Caco-2 (cell line): ENCODE data around the gene FBXW4. TPM values are rescaled to one million over a fixed set of nuclear protein-coding genes. Genes with fewer than 3 reads are reported as not detected.

ENCODE experiments used
- BruUV-seq: library from RNA; stranded (reverse); fragments of 400-500 nt; replicated peaks from 2 replicates; lab custom pipeline; 2021; lab: Mats Ljungman, UMichigan
- CTCF ChIA-PET: fragments of 300-600 bp; sonication (Branson Sonifier 250); formaldehyde crosslinking; loops from one replicate; lab custom pipeline; 2022; ENCODE audit warnings: antibody characterized with exemption; lab: Charles Lee
- POLR2A ChIA-PET: fragments of 300-600 bp; sonication (Branson Sonifier 250); formaldehyde crosslinking; loops from one replicate; lab custom pipeline; 2022; ENCODE audit warnings: antibody characterized with exemption; lab: Charles Lee
- DNase-seq, 2 experiments: peaks; one replicate each; pipeline versions ENCODE4 v3.0.0 to v3.0.0-alpha.2; 2020 to 2022
- H3K27me3 ChIP-seq: replicated peaks from 2 replicates; pipeline ENCODE4 v1.6.0; 2011; ENCODE audit warnings: low read length; ENCODE audit not compliant: control insufficient read depth, insufficient read depth
- H3K36me3 ChIP-seq: 2 replicates; pipeline ENCODE4 v1.5.1; 2011; ENCODE audit warnings: low read length; ENCODE audit not compliant: control insufficient read depth, insufficient read depth
- H3K4me1 ChIP-seq: fragments of 250-450 bp; sonication (Bioruptor Pico); 2 replicates; pipeline ENCODE4 v1.5.1; 2020; ENCODE audit warnings: mild to moderate bottlenecking
- H3K4me3 ChIP-seq: 2 replicates; pipeline ENCODE4 v1.5.1; 2011; ENCODE audit warnings: low read depth, mild to moderate bottlenecking, control low read depth, low read length
- H3K9me3 ChIP-seq: fragments of 250-450 bp; sonication (Bioruptor Pico); 2 replicates; pipeline ENCODE4 v1.5.1; 2020; ENCODE audit warnings: mild to moderate bottlenecking, moderate library complexity
- H3K27ac Mint-ChIP-seq: one replicate; pipeline ENCODE4 v1.8.0; 2022; ENCODE audit warnings: mixed read lengths; ENCODE audit not compliant: unreplicated experiment
- H3K27me3 Mint-ChIP-seq: one replicate; pipeline ENCODE4 v1.8.0; 2022; ENCODE audit warnings: mixed read lengths; ENCODE audit not compliant: insufficient read depth, unreplicated experiment
- H3K36me3 Mint-ChIP-seq: one replicate; pipeline ENCODE4 v1.8.0; 2022; ENCODE audit warnings: mild to moderate bottlenecking, mixed read lengths; ENCODE audit not compliant: insufficient read depth, unreplicated experiment
- H3K4me1 Mint-ChIP-seq: one replicate; pipeline ENCODE4 v1.8.0; 2022; ENCODE audit warnings: low read depth, mixed read lengths; ENCODE audit not compliant: unreplicated experiment
- H3K4me3 Mint-ChIP-seq: one replicate; pipeline ENCODE4 v1.8.0; 2022; ENCODE audit warnings: mild to moderate bottlenecking, moderate library complexity, mixed read lengths; ENCODE audit not compliant: unreplicated experiment
- H3K9me3 Mint-ChIP-seq: one replicate; pipeline ENCODE4 v1.8.0; 2022; ENCODE audit warnings: mixed read lengths; ENCODE audit not compliant: unreplicated experiment
- intact Hi-C: fragments of 100-400 bp; cut with micrococcal nuclease; formaldehyde crosslinking; loops from one replicate; pipeline ENCODE4 v1.10.0; 2022; ENCODE audit not compliant: unreplicated experiment
- total RNA-seq: library from RNA; stranded (reverse); gene quantifications from 2 replicates; pipeline ENCODE4 v1.2.3, GENCODE V29; 2022
- TF ChIP-seq, protein P1 (sequence below), 2 experiments: fragments of 200-600 bp in 1 of 2; IDR thresholded peaks; 1 replicate in 1 of 2; 2 replicates in 1 of 2; pipeline versions ENCODE4 v1.5.1 to v1.8.0; 2011 to 2022; ENCODE audit warnings: antibody characterized with exemption in 1 of 2, control low read depth in 1 of 2, inconsistent platforms in 1 of 2, low read depth in 1 of 2, low read length in 1 of 2, mild to moderate bottlenecking in 1 of 2, moderate library complexity in 1 of 2; ENCODE audit not compliant: insufficient read depth in 1 of 2, severe bottlenecking in 1 of 2, unreplicated experiment in 1 of 2

FBXW4 gene
- total RNA-seq, 1 experiment from 2014 or later: 44.0 TPM

DNA sequence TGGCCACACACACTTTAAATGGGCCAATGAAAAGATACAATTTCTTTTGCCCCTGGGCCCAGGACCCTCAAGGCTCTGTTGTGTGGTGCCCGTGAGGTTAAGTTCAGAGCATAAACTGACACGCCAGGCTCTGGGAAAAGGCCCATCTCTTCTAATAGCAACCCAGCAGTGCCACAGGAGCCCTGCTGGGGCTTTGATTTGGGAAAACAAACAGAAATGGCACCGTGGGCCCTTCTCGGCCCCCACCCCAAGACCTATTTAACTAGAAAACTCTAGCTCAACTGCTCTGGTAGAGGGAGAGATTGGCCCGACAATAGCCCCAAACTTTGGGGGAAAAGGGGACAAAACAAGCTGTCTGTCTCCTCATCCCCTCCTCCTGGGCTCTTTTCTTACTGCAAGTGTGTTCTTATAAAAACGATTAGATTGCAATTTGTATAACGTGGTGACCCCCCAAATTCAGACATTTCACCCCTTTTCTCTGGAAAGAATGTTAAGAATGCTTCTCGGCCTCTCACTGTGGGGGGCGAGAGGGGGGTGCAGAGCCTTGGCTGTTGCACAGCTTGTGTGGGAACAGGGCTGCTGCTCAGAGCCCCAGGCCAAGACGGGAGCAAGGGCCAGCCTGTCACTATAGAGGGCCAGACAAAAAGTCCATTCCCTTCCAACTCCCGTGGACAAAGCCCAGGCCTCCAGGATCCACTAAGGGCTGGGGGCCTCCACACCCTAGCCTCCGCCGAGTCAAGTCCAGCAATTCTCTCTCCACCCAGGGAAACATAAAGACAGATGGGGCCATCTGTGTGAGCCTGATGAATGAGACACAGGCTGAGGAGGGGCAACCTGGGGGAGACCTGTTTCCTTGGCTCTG, 80.1 kb downstream of the FBXW4 start:
- Mint-ChIP-seq H3K4me3 (no peak overlapping the region), H3K27ac (no peak overlapping the region), H3K27me3 (no peaks in the 10 kb centered on the region), H3K4me1 (no peaks in the 10 kb centered on the region), H3K9me3 (no peaks in the 10 kb centered on the region), H3K36me3 (no peaks in the 10 kb centered on the region)
- Histone ChIP-seq H3K9me3 (no peaks in the 10 kb centered on the region), H3K4me3 (no peak overlapping the region), H3K36me3 (no peaks in the 10 kb centered on the region), H3K4me1 (no peaks in the 10 kb centered on the region), H3K27me3 (no peaks in the 10 kb centered on the region)
- intact Hi-C loops: no loop called here
- no TSS peak for BruUV-seq
- ChIA-PET CTCF (interaction anchor here (1.8 kb wide), 1 partner anchor 12 kb away, joined by 6 read pairs; no protein-coding TSS in a partner anchor), POLR2A (no interaction called here)
- TF ChIP-seq, protein P1, sequence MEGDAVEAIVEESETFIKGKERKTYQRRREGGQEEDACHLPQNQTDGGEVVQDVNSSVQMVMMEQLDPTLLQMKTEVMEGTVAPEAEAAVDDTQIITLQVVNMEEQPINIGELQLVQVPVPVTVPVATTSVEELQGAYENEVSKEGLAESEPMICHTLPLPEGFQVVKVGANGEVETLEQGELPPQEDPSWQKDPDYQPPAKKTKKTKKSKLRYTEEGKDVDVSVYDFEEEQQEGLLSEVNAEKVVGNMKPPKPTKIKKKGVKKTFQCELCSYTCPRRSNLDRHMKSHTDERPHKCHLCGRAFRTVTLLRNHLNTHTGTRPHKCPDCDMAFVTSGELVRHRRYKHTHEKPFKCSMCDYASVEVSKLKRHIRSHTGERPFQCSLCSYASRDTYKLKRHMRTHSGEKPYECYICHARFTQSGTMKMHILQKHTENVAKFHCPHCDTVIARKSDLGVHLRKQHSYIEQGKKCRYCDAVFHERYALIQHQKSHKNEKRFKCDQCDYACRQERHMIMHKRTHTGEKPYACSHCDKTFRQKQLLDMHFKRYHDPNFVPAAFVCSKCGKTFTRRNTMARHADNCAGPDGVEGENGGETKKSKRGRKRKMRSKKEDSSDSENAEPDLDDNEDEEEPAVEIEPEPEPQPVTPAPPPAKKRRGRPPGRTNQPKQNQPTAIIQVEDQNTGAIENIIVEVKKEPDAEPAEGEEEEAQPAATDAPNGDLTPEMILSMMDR (IDR thresholded peaks at IDR 0.05; ENCODE audit: insufficient read depth in 1 of 2, low read depth in 1 of 2, low read length in 1 of 2, severe bottlenecking in 1 of 2, unreplicated experiment in 1 of 2): no peak
- DNase-seq: no peak

DNA sequence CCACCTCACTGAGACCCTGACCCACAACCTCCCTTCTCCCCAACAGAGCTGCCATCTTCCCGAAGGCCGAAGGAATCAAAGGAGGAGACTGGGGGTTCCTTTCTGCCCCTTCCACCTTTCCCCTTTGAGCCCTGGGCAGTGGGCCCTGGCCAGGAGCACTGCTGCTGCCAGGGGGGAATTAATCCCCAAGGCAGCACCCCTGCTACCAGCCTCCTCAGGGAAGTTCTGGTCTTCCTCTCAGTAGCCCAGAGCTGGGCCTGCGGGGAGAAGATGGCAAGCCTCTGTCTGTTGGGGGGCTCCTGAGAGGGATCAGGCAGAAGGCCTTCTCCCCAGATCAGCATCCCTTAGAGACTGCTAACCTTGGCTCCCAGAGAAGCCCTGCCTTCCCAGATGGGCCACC, 81.3 kb downstream of the FBXW4 start:
- no peak overlapping the region for H3K27ac Mint-ChIP-seq
- POLR2A ChIA-PET: no interaction called here

DNA sequence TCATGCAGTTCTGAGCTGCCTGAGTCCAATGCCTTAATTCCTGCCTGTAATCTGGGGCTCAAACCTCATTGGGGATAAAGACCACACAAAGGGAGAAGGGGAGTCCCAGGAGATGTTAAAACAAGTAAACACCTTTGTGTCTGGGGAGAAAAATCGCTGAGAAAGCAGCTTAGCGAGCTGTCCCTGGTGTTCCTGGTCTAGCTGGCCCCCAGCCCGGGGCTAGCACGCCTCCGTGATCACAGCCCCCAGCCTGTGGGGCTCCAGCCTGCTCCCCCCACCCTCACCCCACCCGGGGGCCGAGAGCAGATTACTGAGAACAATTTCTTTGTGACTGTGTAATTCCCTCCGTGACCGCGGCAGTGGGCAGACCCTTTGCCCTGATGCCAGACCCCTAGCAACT, 82.1 kb downstream of the FBXW4 start:
- DNase-seq: no peak
- Histone ChIP-seq H3K4me3 (no peak overlapping the region), H3K36me3 (no peaks in the 10 kb centered on the region; the same call in 1 of the 2 replicates), H3K9me3 (no peaks in the 10 kb centered on the region), H3K4me1 (no peaks in the 10 kb centered on the region), H3K27me3 (no peaks in the 10 kb centered on the region)
- no peak overlapping the region for H3K4me3 Mint-ChIP-seq
- H3K9me3 Mint-ChIP-seq: no peaks in the 10 kb centered on the region
- no peaks in the 10 kb centered on the region for H3K4me1 Mint-ChIP-seq
- H3K27ac Mint-ChIP-seq: no peak overlapping the region
- no peaks in the 10 kb centered on the region for H3K27me3 Mint-ChIP-seq
- BruUV-seq: no TSS peak
- POLR2A ChIA-PET: no interaction called here
- CTCF ChIA-PET: no interaction called here
- intact Hi-C loops: no loop called here
- TF ChIP-seq, protein P1 (IDR thresholded peaks at IDR 0.05; ENCODE audit: insufficient read depth in 1 of 2, low read depth in 1 of 2, low read length in 1 of 2, severe bottlenecking in 1 of 2, unreplicated experiment in 1 of 2): no peak
- no peaks in the 10 kb centered on the region for H3K36me3 Mint-ChIP-seq

More for the DNA sequence above, 81.3 kb downstream of the FBXW4 start:
- Histone ChIP-seq H3K27me3 (no peaks in the 10 kb centered on the region), H3K36me3 (no peaks in the 10 kb centered on the region; the same call in 1 of the 2 replicates), H3K9me3 (no peaks in the 10 kb centered on the region), H3K4me3 (no peak overlapping the region), H3K4me1 (no peaks in the 10 kb centered on the region)
- no TSS peak for BruUV-seq
- no peak for DNase-seq
- CTCF ChIA-PET: no interaction called here
- TF ChIP-seq, protein P1 (IDR thresholded peaks at IDR 0.05; ENCODE audit: insufficient read depth in 1 of 2, low read depth in 1 of 2, low read length in 1 of 2, severe bottlenecking in 1 of 2, unreplicated experiment in 1 of 2): no peak
- Mint-ChIP-seq H3K4me3 (no peak overlapping the region), H3K27me3 (no peaks in the 10 kb centered on the region), H3K36me3 (no peaks in the 10 kb centered on the region), H3K4me1 (no peaks in the 10 kb centered on the region), H3K9me3 (no peaks in the 10 kb centered on the region)
- intact Hi-C loops: no loop called here
